Hematopoietic multipotent progenitor cell treated with erythropoietin and hydrocortisone succinate and interleukin-3 and kit ligand, for 15 days (in vitro differentiated cells): ENCODE results near the gene CABLES2.

Experiments
- DNase-seq: peaks from one replicate; pipeline ENCODE4 v3.0.0-alpha.2; 2015; ENCODE audit warnings: low spot score

The CABLES2 gene

GRCh38 chr20:62418709-62419487, 11.8 kb upstream of the CABLES2 start:
- DNase-seq: no peak

- DNase-seq: no peak
Measured at GRCh38 chr20:62417981-62418708, 11.1 kb upstream of the CABLES2 start.

GRCh38 chr20:62416651-62417637, 9.9 kb upstream of the CABLES2 start:
- no peak for DNase-seq

- DNase-seq: no peak
Measured at GRCh38 chr20:62415354-62416111, 8.4 kb upstream of the CABLES2 start.

- DNase-seq: no peak
Measured at GRCh38 chr20:62413896-62414481, 6.9 kb upstream of the CABLES2 start.

GRCh38 chr20:62413025-62413570, 6.0 kb upstream of the CABLES2 start:
- no peak for DNase-seq

- no peak for DNase-seq
Measured at GRCh38 chr20:62412194-62413024, 5.3 kb upstream of the CABLES2 start.

- no peak for DNase-seq
Measured at GRCh38 chr20:62411479-62412193, 4.6 kb upstream of the CABLES2 start.

- DNase-seq: no peak
Measured at GRCh38 chr20:62410746-62411478, 3.8 kb upstream of the CABLES2 start.

GRCh38 chr20:62409931-62410745, 3.1 kb upstream of the CABLES2 start:
- peak; percentile 66 for DNase-seq

- DNase-seq: no peak
Measured at GRCh38 chr20:62409086-62409853, 2.2 kb upstream of the CABLES2 start.

GRCh38 chr20:62408640-62409039, 1.6 kb upstream of the CABLES2 start:
- no peak for DNase-seq

- no peak for DNase-seq
Measured at GRCh38 chr20:62408055-62408454, 970 bp upstream of the CABLES2 start.

GRCh38 chr20:62406635-62407176, 379 bp downstream of the CABLES2 start:
- DNase-seq: no peak

GRCh38 chr20:62405981-62406513, 1.0 kb downstream of the CABLES2 start:
- DNase-seq: no peak
